ENCODE data around the gene PACSIN2. TPM values are rescaled to one million over a fixed set of nuclear protein-coding genes. Genes with fewer than 3 reads are reported as not detected.

The PACSIN2 gene
- total and polyA plus RNA-seq, 2 experiments from 2014 or later: 23.5 to 57.3 TPM

DNA sequence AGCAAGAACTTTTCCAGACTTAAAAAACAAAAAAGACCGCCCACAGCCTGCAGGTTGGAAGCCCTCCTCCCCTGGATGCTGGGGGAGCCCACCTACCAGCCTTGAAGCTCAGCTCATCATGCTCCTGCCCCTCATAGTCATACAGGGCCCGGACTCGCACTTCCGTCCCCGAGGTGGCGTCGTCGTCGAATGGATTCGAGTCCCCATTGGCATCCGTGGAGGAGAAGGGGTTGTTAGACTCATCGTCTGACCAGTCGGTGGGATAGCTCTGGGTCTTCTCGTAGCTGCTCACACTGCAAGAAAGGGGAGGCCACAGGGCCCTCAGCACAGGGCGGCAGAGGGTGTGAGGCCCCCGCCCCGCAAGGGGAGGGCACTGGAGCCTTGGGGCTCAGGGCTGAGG lies 138.9 kb downstream of the PACSIN2 start:
- no peak overlapping the region for H3K4me2 ChIP-seq
- Mint-ChIP-seq H3K27me3 (ENCODE audit: insufficient read depth, low read depth, poor library complexity) (no peaks in the 10 kb centered on the region), H3K4me3 (no peak overlapping the region), H3K4me1 (no peaks in the 10 kb centered on the region; the same call in 2 of the 3 replicates), H3K9me3 (no peaks in the 10 kb centered on the region), H3K36me3 (ENCODE audit: low read depth) (peaks cover 30% of the 10 kb centered on the region), H3K27ac (no peak overlapping the region)
- ATAC-seq: no peak
- TF ChIP-seq ZNF331 (CRISPR knock-in tag; IDR thresholded peaks at IDR 0.05; ENCODE audit: low read depth) (no peak), JUNB (IDR thresholded peaks at IDR 0.05; ENCODE audit: unreplicated experiment) (no peak), ZNF114 (CRISPR knock-in tag; IDR thresholded peaks at IDR 0.05) (no peak), STAT1 (IDR thresholded peaks at IDR 0.05; ENCODE audit: unreplicated experiment) (no peak), EZH2 (IDR thresholded peaks at IDR 0.05; ENCODE audit: low read depth, unreplicated experiment) (no peak), NANOG (IDR thresholded peaks at IDR 0.05; ENCODE audit: borderline replicate concordance) (no peak), POLR2AphosphoS5 (IDR thresholded peaks at IDR 0.05; ENCODE audit: low read depth) (no peak)
- TF ChIP-seq, protein P1, sequence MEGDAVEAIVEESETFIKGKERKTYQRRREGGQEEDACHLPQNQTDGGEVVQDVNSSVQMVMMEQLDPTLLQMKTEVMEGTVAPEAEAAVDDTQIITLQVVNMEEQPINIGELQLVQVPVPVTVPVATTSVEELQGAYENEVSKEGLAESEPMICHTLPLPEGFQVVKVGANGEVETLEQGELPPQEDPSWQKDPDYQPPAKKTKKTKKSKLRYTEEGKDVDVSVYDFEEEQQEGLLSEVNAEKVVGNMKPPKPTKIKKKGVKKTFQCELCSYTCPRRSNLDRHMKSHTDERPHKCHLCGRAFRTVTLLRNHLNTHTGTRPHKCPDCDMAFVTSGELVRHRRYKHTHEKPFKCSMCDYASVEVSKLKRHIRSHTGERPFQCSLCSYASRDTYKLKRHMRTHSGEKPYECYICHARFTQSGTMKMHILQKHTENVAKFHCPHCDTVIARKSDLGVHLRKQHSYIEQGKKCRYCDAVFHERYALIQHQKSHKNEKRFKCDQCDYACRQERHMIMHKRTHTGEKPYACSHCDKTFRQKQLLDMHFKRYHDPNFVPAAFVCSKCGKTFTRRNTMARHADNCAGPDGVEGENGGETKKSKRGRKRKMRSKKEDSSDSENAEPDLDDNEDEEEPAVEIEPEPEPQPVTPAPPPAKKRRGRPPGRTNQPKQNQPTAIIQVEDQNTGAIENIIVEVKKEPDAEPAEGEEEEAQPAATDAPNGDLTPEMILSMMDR (conservative IDR thresholded peaks at IDR 0.05; ENCODE audit: low read depth in 2 of 2): no peak
- TF ChIP-seq, protein P2, sequence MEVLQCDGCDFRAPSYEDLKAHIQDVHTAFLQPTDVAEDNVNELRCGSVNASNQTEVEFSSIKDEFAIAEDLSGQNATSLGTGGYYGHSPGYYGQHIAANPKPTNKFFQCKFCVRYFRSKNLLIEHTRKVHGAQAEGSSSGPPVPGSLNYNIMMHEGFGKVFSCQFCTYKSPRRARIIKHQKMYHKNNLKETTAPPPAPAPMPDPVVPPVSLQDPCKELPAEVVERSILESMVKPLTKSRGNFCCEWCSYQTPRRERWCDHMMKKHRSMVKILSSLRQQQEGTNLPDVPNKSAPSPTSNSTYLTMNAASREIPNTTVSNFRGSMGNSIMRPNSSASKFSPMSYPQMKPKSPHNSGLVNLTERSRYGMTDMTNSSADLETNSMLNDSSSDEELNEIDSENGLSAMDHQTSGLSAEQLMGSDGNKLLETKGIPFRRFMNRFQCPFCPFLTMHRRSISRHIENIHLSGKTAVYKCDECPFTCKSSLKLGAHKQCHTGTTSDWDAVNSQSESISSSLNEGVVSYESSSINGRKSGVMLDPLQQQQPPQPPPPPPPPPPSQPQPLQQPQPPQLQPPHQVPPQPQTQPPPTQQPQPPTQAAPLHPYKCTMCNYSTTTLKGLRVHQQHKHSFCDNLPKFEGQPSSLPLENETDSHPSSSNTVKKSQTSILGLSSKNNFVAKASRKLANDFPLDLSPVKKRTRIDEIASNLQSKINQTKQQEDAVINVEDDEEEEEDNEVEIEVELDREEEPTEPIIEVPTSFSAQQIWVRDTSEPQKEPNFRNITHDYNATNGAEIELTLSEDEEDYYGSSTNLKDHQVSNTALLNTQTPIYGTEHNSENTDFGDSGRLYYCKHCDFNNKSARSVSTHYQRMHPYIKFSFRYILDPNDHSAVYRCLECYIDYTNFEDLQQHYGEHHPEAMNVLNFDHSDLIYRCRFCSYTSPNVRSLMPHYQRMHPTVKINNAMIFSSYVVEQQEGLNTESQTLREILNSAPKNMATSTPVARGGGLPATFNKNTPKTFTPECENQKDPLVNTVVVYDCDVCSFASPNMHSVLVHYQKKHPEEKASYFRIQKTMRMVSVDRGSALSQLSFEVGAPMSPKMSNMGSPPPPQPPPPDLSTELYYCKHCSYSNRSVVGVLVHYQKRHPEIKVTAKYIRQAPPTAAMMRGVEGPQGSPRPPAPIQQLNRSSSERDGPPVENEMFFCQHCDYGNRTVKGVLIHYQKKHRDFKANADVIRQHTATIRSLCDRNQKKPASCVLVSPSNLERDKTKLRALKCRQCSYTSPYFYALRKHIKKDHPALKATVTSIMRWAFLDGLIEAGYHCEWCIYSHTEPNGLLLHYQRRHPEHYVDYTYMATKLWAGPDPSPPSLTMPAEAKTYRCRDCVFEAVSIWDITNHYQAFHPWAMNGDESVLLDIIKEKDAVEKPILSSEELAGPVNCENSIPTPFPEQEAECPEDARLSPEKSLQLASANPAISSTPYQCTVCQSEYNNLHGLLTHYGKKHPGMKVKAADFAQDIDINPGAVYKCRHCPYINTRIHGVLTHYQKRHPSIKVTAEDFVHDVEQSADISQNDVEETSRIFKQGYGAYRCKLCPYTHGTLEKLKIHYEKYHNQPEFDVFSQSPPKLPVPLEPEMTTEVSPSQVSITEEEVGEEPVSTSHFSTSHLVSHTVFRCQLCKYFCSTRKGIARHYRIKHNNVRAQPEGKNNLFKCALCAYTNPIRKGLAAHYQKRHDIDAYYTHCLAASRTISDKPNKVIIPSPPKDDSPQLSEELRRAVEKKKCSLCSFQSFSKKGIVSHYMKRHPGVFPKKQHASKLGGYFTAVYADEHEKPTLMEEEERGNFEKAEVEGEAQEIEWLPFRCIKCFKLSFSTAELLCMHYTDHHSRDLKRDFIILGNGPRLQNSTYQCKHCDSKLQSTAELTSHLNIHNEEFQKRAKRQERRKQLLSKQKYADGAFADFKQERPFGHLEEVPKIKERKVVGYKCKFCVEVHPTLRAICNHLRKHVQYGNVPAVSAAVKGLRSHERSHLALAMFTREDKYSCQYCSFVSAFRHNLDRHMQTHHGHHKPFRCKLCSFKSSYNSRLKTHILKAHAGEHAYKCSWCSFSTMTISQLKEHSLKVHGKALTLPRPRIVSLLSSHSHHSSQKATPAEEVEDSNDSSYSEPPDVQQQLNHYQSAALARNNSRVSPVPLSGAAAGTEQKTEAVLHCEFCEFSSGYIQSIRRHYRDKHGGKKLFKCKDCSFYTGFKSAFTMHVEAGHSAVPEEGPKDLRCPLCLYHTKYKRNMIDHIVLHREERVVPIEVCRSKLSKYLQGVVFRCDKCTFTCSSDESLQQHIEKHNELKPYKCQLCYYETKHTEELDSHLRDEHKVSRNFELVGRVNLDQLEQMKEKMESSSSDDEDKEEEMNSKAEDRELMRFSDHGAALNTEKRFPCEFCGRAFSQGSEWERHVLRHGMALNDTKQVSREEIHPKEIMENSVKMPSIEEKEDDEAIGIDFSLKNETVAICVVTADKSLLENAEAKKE (CRISPR knock-in tag; IDR thresholded peaks at IDR 0.05): no peak
- TF ChIP-seq, protein P3, sequence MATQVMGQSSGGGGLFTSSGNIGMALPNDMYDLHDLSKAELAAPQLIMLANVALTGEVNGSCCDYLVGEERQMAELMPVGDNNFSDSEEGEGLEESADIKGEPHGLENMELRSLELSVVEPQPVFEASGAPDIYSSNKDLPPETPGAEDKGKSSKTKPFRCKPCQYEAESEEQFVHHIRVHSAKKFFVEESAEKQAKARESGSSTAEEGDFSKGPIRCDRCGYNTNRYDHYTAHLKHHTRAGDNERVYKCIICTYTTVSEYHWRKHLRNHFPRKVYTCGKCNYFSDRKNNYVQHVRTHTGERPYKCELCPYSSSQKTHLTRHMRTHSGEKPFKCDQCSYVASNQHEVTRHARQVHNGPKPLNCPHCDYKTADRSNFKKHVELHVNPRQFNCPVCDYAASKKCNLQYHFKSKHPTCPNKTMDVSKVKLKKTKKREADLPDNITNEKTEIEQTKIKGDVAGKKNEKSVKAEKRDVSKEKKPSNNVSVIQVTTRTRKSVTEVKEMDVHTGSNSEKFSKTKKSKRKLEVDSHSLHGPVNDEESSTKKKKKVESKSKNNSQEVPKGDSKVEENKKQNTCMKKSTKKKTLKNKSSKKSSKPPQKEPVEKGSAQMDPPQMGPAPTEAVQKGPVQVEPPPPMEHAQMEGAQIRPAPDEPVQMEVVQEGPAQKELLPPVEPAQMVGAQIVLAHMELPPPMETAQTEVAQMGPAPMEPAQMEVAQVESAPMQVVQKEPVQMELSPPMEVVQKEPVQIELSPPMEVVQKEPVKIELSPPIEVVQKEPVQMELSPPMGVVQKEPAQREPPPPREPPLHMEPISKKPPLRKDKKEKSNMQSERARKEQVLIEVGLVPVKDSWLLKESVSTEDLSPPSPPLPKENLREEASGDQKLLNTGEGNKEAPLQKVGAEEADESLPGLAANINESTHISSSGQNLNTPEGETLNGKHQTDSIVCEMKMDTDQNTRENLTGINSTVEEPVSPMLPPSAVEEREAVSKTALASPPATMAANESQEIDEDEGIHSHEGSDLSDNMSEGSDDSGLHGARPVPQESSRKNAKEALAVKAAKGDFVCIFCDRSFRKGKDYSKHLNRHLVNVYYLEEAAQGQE (IDR thresholded peaks at IDR 0.05; ENCODE audit: unreplicated experiment): no peak
- TF ChIP-seq, protein P4, sequence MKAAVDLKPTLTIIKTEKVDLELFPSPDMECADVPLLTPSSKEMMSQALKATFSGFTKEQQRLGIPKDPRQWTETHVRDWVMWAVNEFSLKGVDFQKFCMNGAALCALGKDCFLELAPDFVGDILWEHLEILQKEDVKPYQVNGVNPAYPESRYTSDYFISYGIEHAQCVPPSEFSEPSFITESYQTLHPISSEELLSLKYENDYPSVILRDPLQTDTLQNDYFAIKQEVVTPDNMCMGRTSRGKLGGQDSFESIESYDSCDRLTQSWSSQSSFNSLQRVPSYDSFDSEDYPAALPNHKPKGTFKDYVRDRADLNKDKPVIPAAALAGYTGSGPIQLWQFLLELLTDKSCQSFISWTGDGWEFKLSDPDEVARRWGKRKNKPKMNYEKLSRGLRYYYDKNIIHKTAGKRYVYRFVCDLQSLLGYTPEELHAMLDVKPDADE (IDR thresholded peaks at IDR 0.05): no peak
- no peaks in the 10 kb centered on the region for H3K9me2 ChIP-seq (ENCODE audit: insufficient read depth)
- no peaks in the 10 kb centered on the region for H3F3A ChIP-seq (replicated peaks; ENCODE audit: low read depth)
- H4K20me1 ChIP-seq (replicated peaks; ENCODE audit: insufficient read depth): no peaks in the 10 kb centered on the region; the same call in 1 of the 2 replicates
- no peak overlapping the region for H3K4me3 ChIP-seq
- no peaks in the 10 kb centered on the region for H3K79me2 ChIP-seq (replicated peaks; ENCODE audit: insufficient read depth)
- no peak overlapping the region for H3K27ac ChIP-seq (ENCODE audit: low read depth)
- H3K36me3 ChIP-seq (ENCODE audit: insufficient read depth): peaks cover 2% of the 10 kb centered on the region; the same call in 1 of the 2 replicates
- H3K27me3 ChIP-seq (ENCODE audit: insufficient read depth): no peaks in the 10 kb centered on the region
- no peak overlapping the region for H2AFZ ChIP-seq
- DNase-seq (ENCODE audit: low spot score): no peak
- H3K4me1 ChIP-seq (ENCODE audit: insufficient read depth): no peaks in the 10 kb centered on the region

Data from GM23338 (cell line).